Kidney epithelial cell (primary cell): Measurements from ENCODE around the gene AMN. TPM values are rescaled to one million over a fixed set of nuclear protein-coding genes. Genes with fewer than 3 reads are reported as not detected.

Experiments used
- DNase-seq: peaks from one replicate; pipeline ENCODE4 v3.0.0-alpha.2; 2010; ENCODE audit warnings: low read depth
- H3K27me3 ChIP-seq: 2 replicates; pipeline ENCODE4 v1.6.0; 2011; ENCODE audit warnings: low read length; ENCODE audit not compliant: control insufficient read depth, insufficient read depth
- H3K36me3 ChIP-seq: 2 replicates; pipeline ENCODE4 v1.5.1; 2011; ENCODE audit warnings: low read length; ENCODE audit not compliant: control insufficient read depth, insufficient read depth
- H3K4me3 ChIP-seq: 2 replicates; pipeline ENCODE4 v1.5.1; 2011; ENCODE audit warnings: low read depth, mild to moderate bottlenecking, control low read depth, low read length
- CTCF ChIP-seq: IDR thresholded peaks from 2 replicates; pipeline ENCODE4 v1.5.1; 2011; ENCODE audit warnings: mild to moderate bottlenecking, moderate library complexity, low read length, control low read depth, inconsistent platforms; ENCODE audit not compliant: insufficient read depth, poor library complexity, severe bottlenecking
- total RNA-seq: library from RNA; depleted of rRNA; stranded (reverse); fragments of >200 nt; gene quantifications from 2 replicates; pipeline ENCODE4 v1.2.3, GENCODE V29; 2015

AMN gene
- total RNA-seq, 1 donor from 2014 or later: 0.54 TPM

GRCh38 chr14:102957222-102957621 is 34.8 kb downstream of the AMN start:
- H3K36me3 ChIP-seq: peaks cover 8% of the 10 kb centered on the region
- H3K4me3 ChIP-seq: no peak overlapping the region
- H3K27me3 ChIP-seq: no peaks in the 10 kb centered on the region
- DNase-seq: no peak
- no peak for TF ChIP-seq CTCF

GRCh38 chr14:102958461-102958860 is 36.0 kb downstream of the AMN start:
- no peaks in the 10 kb centered on the region for H3K27me3 ChIP-seq
- peaks cover 6% of the 10 kb centered on the region for H3K36me3 ChIP-seq
- no peak overlapping the region for H3K4me3 ChIP-seq
- no peak for DNase-seq
- TF ChIP-seq CTCF: no peak

- Histone ChIP-seq H3K4me3 (no peak overlapping the region), H3K36me3 (peaks cover 2% of the 10 kb centered on the region), H3K27me3 (no peaks in the 10 kb centered on the region)
- no peak for TF ChIP-seq CTCF
- no peak for DNase-seq
Observed at GRCh38 chr14:102962111-102962627, 39.7 kb downstream of the AMN start.

- Histone ChIP-seq H3K36me3 (peaks cover 3% of the 10 kb centered on the region), H3K27me3 (no peaks in the 10 kb centered on the region), H3K4me3 (no peak overlapping the region)
- no peak for DNase-seq
- no peak for TF ChIP-seq CTCF
Observed at GRCh38 chr14:102964152-102964730, 41.8 kb downstream of the AMN start.

GRCh38 chr14:102965282-102965681 is 42.8 kb downstream of the AMN start:
- TF ChIP-seq CTCF: no peak
- Histone ChIP-seq H3K27me3 (no peaks in the 10 kb centered on the region), H3K36me3 (peaks cover 3% of the 10 kb centered on the region), H3K4me3 (no peak overlapping the region)
- no peak for DNase-seq
